SK-N-MC (cell line): Measurements from ENCODE around the gene CGREF1.
A peak's percentile ranks its signal among the peaks of the same experiment; 100 is the strongest.
"Not testable (repeated sequence)": the region's sequence is repeated elsewhere in the genome, so short reads cannot be mapped to it uniquely, and the experiment has no call there.

ENCODE experiments used
- DNase-seq: peaks from one replicate; pipeline ENCODE4 v3.0.0-alpha.2; 2011; ENCODE audit warnings: low read depth, low spot score
- H3K27ac ChIP-seq: fragments of 200-600 bp; sonication (generic); 2 replicates; pipeline ENCODE4 v1.5.1; 2016; ENCODE audit warnings: mixed run types
- H3K36me3 ChIP-seq: fragments of 200-600 bp; sonication (generic); 2 replicates; pipeline ENCODE4 v1.6.1; 2017; ENCODE audit warnings: antibody characterized with exemption, low read length, mixed read lengths; ENCODE audit not compliant: insufficient read depth
- H3K4me3 ChIP-seq: fragments of 200-600 bp; sonication (generic); 2 replicates; pipeline ENCODE4 v1.5.1; 2016
- H3K9ac ChIP-seq: fragments of 200-600 bp; sonication (generic); 2 replicates; pipeline ENCODE4 v1.8.0; 2017; ENCODE audit warnings: mixed run types, mixed read lengths; ENCODE audit not compliant: insufficient read length
- H3K9me3 ChIP-seq: fragments of 200-600 bp; sonication (generic); 2 replicates; pipeline ENCODE4 v1.6.1; 2017; ENCODE audit warnings: low read depth, mild to moderate bottlenecking, antibody characterized with exemption, low read length, moderate library complexity, mixed read lengths
- EZH2 ChIP-seq: fragments of 200-600 bp; sonication (generic); IDR thresholded peaks from one replicate; pipeline ENCODE4 v1.6.1; 2017; ENCODE audit warnings: antibody characterized with exemption
- FOXP2 ChIP-seq: optimal IDR thresholded peaks from 2 replicates; pipeline ENCODE3; 2011; ENCODE audit warnings: mild to moderate bottlenecking, moderate library complexity; ENCODE audit not compliant: insufficient read depth; ENCODE audit errors: extremely low read length, control extremely low read depth
- POLR2AphosphoS5 ChIP-seq: IDR thresholded peaks from 2 replicates; pipeline ENCODE4 v1.6.1; 2012; ENCODE audit warnings: mild to moderate bottlenecking, low read depth, low read length, borderline replicate concordance

CGREF1 gene

GRCh38 chr2:27123302-27124150 is 4.6 kb upstream of the CGREF1 start, which contains the start of gene ABHD1:
Gene ABHD1 (plus strand): TSS chr2:27123815. CDS start chr2:27123949, 134 bp downstream.
- Histone ChIP-seq H3K4me3 (no peak within 1 kb of the TSS), H3K27ac (peak within 1 kb of the TSS; percentile 88; the same call in 1 of the 2 replicates), H3K9me3 (no peaks in the 10 kb centered on the region), H3K9ac (no peak within 1 kb of the TSS), H3K36me3 (no peaks in the 10 kb centered on the region)
- DNase-seq: no peak
- TF ChIP-seq FOXP2: no peak
- TF ChIP-seq POLR2AphosphoS5: no peak
- TF ChIP-seq EZH2: no peak

GRCh38 chr2:27122791-27123190 is 3.9 kb upstream of the CGREF1 start:
- no peak overlapping the region for H3K4me3 ChIP-seq
- TF ChIP-seq POLR2AphosphoS5 (no peak), FOXP2 (no peak), EZH2 (no peak)
- H3K27ac ChIP-seq: no peak overlapping the region
- H3K36me3 ChIP-seq: no peaks in the 10 kb centered on the region
- DNase-seq: no peak
- no peak overlapping the region for H3K9ac ChIP-seq
- H3K9me3 ChIP-seq: no peaks in the 10 kb centered on the region

GRCh38 chr2:27121906-27122305 is 3.0 kb upstream of the CGREF1 start:
- H3K9ac ChIP-seq: no peak overlapping the region

GRCh38 chr2:27119330-27119670 is 372 bp upstream of the CGREF1 start:
- H3K27ac ChIP-seq, DNase-seq, H3K9me3 ChIP-seq, H3K36me3 ChIP-seq, H3K9ac ChIP-seq: not testable (repeated sequence)
- H3K4me3 ChIP-seq: peak overlapping the region; percentile 91

More at GRCh38 chr2:27121906-27122305, 3.0 kb upstream of the CGREF1 start:
- Histone ChIP-seq H3K9me3 (no peaks in the 10 kb centered on the region), H3K4me3 (no peak overlapping the region), H3K36me3 (no peaks in the 10 kb centered on the region), H3K27ac (no peak overlapping the region)
- TF ChIP-seq FOXP2 (no peak), EZH2 (no peak), POLR2AphosphoS5 (no peak)
- DNase-seq: no peak

GRCh38 chr2:27117995-27118524 is 868 bp downstream of the CGREF1 start:
- H3K9ac ChIP-seq: peak overlapping the region; percentile 82
- no peak overlapping the region for H3K27ac ChIP-seq
- TF ChIP-seq POLR2AphosphoS5: no peak
- no peak for TF ChIP-seq FOXP2
- TF ChIP-seq EZH2: no peak
- no peaks in the 10 kb centered on the region for H3K9me3 ChIP-seq
- peak overlapping the region; percentile 91 for H3K4me3 ChIP-seq
- H3K36me3 ChIP-seq: no peaks in the 10 kb centered on the region
- DNase-seq: no peak

- Histone ChIP-seq H3K9ac (no peak overlapping the region), H3K9me3 (no peaks in the 10 kb centered on the region), H3K4me3 (no peak overlapping the region), H3K36me3 (no peaks in the 10 kb centered on the region), H3K27ac (no peak overlapping the region)
- no peak for TF ChIP-seq POLR2AphosphoS5
- no peak for TF ChIP-seq EZH2
- TF ChIP-seq FOXP2: no peak
- no peak for DNase-seq
Observed at GRCh38 chr2:27115519-27115918, 3.4 kb downstream of the CGREF1 start.

- H3K9me3 ChIP-seq, H3K4me3 ChIP-seq, H3K36me3 ChIP-seq, DNase-seq, H3K9ac ChIP-seq, H3K27ac ChIP-seq: not testable (repeated sequence)
Observed at GRCh38 chr2:27111392-27112078, 7.4 kb downstream of the CGREF1 start.

- not testable (repeated sequence) for H3K9ac ChIP-seq, H3K36me3 ChIP-seq, H3K9me3 ChIP-seq, H3K27ac ChIP-seq, H3K4me3 ChIP-seq, DNase-seq
Observed at GRCh38 chr2:27110603-27111352, 8.2 kb downstream of the CGREF1 start.
